ENCODE results near the gene MTMR12.

Gene MTMR12

GRCh38 chr5:32272746-32273145 is 40.0 kb downstream of the MTMR12 start:
- DNase-seq, result no peak

GRCh38 chr5:32270946-32271345 is 41.8 kb downstream of the MTMR12 start:
- no peak for DNase-seq

GRCh38 chr5:32270178-32270577 is 42.6 kb downstream of the MTMR12 start:
- no peak for DNase-seq

GRCh38 chr5:32265902-32266301 is 46.8 kb downstream of the MTMR12 start:
- no peak for DNase-seq

GRCh38 chr5:32264957-32265572 is 47.7 kb downstream of the MTMR12 start:
- no peak for DNase-seq

GRCh38 chr5:32263684-32264083 is 49.1 kb downstream of the MTMR12 start:
- DNase-seq, result no peak

GRCh38 chr5:32261198-32261597 is 51.5 kb downstream of the MTMR12 start:
- no peak for DNase-seq

GRCh38 chr5:32259033-32259432 is 53.7 kb downstream of the MTMR12 start:
- DNase-seq, result no peak

GRCh38 chr5:32258424-32258823 is 54.3 kb downstream of the MTMR12 start:
- no peak for DNase-seq

GRCh38 chr5:32255540-32255900 is 57.2 kb downstream of the MTMR12 start:
- DNase-seq, result no peak

- DNase-seq, result no peak
Observed at GRCh38 chr5:32254881-32255539, 57.7 kb downstream of the MTMR12 start.

GRCh38 chr5:32251871-32252458 is 60.8 kb downstream of the MTMR12 start:
- no peak for DNase-seq

GRCh38 chr5:32249668-32250067 is 63.1 kb downstream of the MTMR12 start:
- DNase-seq, result no peak

- no peak for DNase-seq
Observed at GRCh38 chr5:32245742-32246141, 67.0 kb downstream of the MTMR12 start.

- DNase-seq, result no peak
Observed at GRCh38 chr5:32244017-32244416, 68.7 kb downstream of the MTMR12 start.

GRCh38 chr5:32241034-32241783 is 71.5 kb downstream of the MTMR12 start:
- no peak for DNase-seq

- no peak for DNase-seq
Observed at GRCh38 chr5:32239385-32239784, 73.4 kb downstream of the MTMR12 start.

GRCh38 chr5:32233696-32234447 is 78.9 kb downstream of the MTMR12 start:
- peak; percentile 81 to 93 for DNase-seq

- DNase-seq, result peak; percentile 32 to 42
Observed at GRCh38 chr5:32233220-32233695, 79.5 kb downstream of the MTMR12 start.

GRCh38 chr5:32232441-32233219 is 80.1 kb downstream of the MTMR12 start:
- peak; percentile 85 for DNase-seq

GRCh38 chr5:32231929-32232328 is 80.8 kb downstream of the MTMR12 start:
- peak; percentile 50 to 86 for DNase-seq

GRCh38 chr5:32231241-32231640 is 81.5 kb downstream of the MTMR12 start:
- DNase-seq, result peak; percentile 79 to 80

Data from inflammatory macrophage (primary cell).